Effector memory CD8-positive, alpha-beta T cell (primary cell): ENCODE data around the gene MDFIC.
"Not testable (repeated sequence)": the region's sequence is repeated elsewhere in the genome, so short reads cannot be mapped to it uniquely, and the experiment has no call there.

Experiments
- ATAC-seq: fragments of 150-1000 bp; cut with Tn5 transposase; replicated peaks from 2 replicates; pipeline ENCODE4 v1.10.0; 2021; ENCODE audit warnings: mild to moderate bottlenecking, moderate library complexity
- DNase-seq, 3 experiments: peaks; one replicate each; pipeline ENCODE4 v3.0.0; 2021
- H3K27ac Mint-ChIP-seq, 2 donors: one replicate each; pipeline ENCODE4 v1.8.0; 2022; ENCODE audit warnings: mild to moderate bottlenecking in 2 of 2, mixed read lengths in 2 of 2, moderate library complexity in 2 of 2
- H3K27me3 Mint-ChIP-seq, 2 donors: one replicate each; pipeline ENCODE4 v1.8.0; 2022; ENCODE audit warnings: mixed read lengths in 2 of 2
- H3K36me3 Mint-ChIP-seq: one replicate; pipeline ENCODE4 v1.8.0; 2022; ENCODE audit warnings: mild to moderate bottlenecking, moderate library complexity, mixed read lengths; ENCODE audit not compliant: insufficient read depth
- H3K4me1 Mint-ChIP-seq, 2 donors: one replicate each; pipeline ENCODE4 v1.8.0; 2022; ENCODE audit warnings: low read depth in 2 of 2, mixed read lengths in 2 of 2
- H3K4me3 Mint-ChIP-seq, 2 donors: one replicate each; pipeline ENCODE4 v1.8.0; 2022; ENCODE audit warnings: mild to moderate bottlenecking in 2 of 2, mixed read lengths in 2 of 2, moderate library complexity in 2 of 2
- H3K9me3 Mint-ChIP-seq, 2 donors: one replicate each; pipeline ENCODE4 v1.8.0; 2022; ENCODE audit warnings: mixed read lengths in 2 of 2
- total RNA-seq, 9 experiments: gene quantifications; one replicate each; lab custom pipeline; 2026; lab: John Stamatoyannopoulos, UW

MDFIC gene
- total RNA-seq, result 95.7 to 269 (median 149) reads per million in 9 experiments

- DNase-seq (peak; percentile 40 to 53 (median 52)), ATAC-seq (peak; percentile 68)
- H3K36me3 Mint-ChIP-seq, result peaks cover 14% of the 10 kb centered on the region
- peak within 1 kb of the TSS; percentile 88 to 94 for H3K4me3 Mint-ChIP-seq
- H3K27ac Mint-ChIP-seq, result peak within 1 kb of the TSS; percentile 97
- H3K27me3 Mint-ChIP-seq, result no peaks in the 10 kb centered on the region
- no peaks in the 10 kb centered on the region for H3K9me3 Mint-ChIP-seq
- H3K4me1 Mint-ChIP-seq, result peaks cover 27 to 55% of the 10 kb centered on the region in 2 donors
These were observed at the start of gene MDFIC for GRCh38 chr7:114922026-114922651. MDFIC (plus strand) TSS chr7:114922094; CDS start chr7:114923034, 940 bp downstream.

- ATAC-seq, result no peak
- H3K9me3 Mint-ChIP-seq, result no peaks in the 10 kb centered on the region
- DNase-seq, result no peak
- no peaks in the 10 kb centered on the region for H3K27me3 Mint-ChIP-seq
- H3K4me3 Mint-ChIP-seq, result no peak overlapping the region
- no peaks in the 10 kb centered on the region for H3K4me1 Mint-ChIP-seq
- no peaks in the 10 kb centered on the region for H3K36me3 Mint-ChIP-seq
- H3K27ac Mint-ChIP-seq, result no peak overlapping the region
These were observed 47.7 kb upstream of the MDFIC start for GRCh38 chr7:114874170-114874569.

- H3K36me3 Mint-ChIP-seq, result no peaks in the 10 kb centered on the region
- ATAC-seq (no peak), DNase-seq (no peak)
- H3K9me3 Mint-ChIP-seq, result no peaks in the 10 kb centered on the region
- no peaks in the 10 kb centered on the region for H3K27me3 Mint-ChIP-seq
- H3K27ac Mint-ChIP-seq, result no peak overlapping the region
- H3K4me1 Mint-ChIP-seq, result no peaks in the 10 kb centered on the region
- no peak overlapping the region for H3K4me3 Mint-ChIP-seq
These were observed 46.7 kb upstream of the MDFIC start for GRCh38 chr7:114875186-114875585.

- Mint-ChIP-seq H3K27me3 (peaks cover 0 to 6% of the 10 kb centered on the region in 2 donors), H3K36me3 (no peaks in the 10 kb centered on the region), H3K4me3 (no peak overlapping the region), H3K4me1 (no peaks in the 10 kb centered on the region), H3K27ac (no peak overlapping the region), H3K9me3 (no peaks in the 10 kb centered on the region)
- ATAC-seq (no peak), DNase-seq (no peak)
These were observed 42.3 kb upstream of the MDFIC start for GRCh38 chr7:114879554-114879953.

GRCh38 chr7:114885836-114886235, 36.1 kb upstream of the MDFIC start:
- Mint-ChIP-seq H3K4me1 (peaks cover 0 to 4% of the 10 kb centered on the region in 2 donors), H3K36me3 (no peaks in the 10 kb centered on the region), H3K9me3 (no peaks in the 10 kb centered on the region), H3K27ac (no peak overlapping the region), H3K27me3 (peaks cover 0 to 6% of the 10 kb centered on the region in 2 donors), H3K4me3 (no peak overlapping the region)
- ATAC-seq, result no peak
- no peak for DNase-seq

- no peaks in the 10 kb centered on the region for H3K9me3 Mint-ChIP-seq
- no peak overlapping the region for H3K27ac Mint-ChIP-seq
- no peak for DNase-seq
- peaks cover 0 to 4% of the 10 kb centered on the region in 2 donors for H3K4me1 Mint-ChIP-seq
- ATAC-seq, result no peak
- H3K36me3 Mint-ChIP-seq, result no peaks in the 10 kb centered on the region
- no peak overlapping the region for H3K4me3 Mint-ChIP-seq
- peaks cover 0 to 6% of the 10 kb centered on the region in 2 donors for H3K27me3 Mint-ChIP-seq
These were observed 35.7 kb upstream of the MDFIC start for GRCh38 chr7:114886241-114886640.

- H3K9me3 Mint-ChIP-seq, H3K27me3 Mint-ChIP-seq, H3K36me3 Mint-ChIP-seq, ATAC-seq, DNase-seq, H3K4me3 Mint-ChIP-seq, H3K4me1 Mint-ChIP-seq: not testable (repeated sequence)
- H3K27ac Mint-ChIP-seq, result peak overlapping the region in 1 of 2 donors; percentile 4
These were observed 32.8 kb upstream of the MDFIC start for GRCh38 chr7:114889116-114889515.

GRCh38 chr7:114889646-114890285, 32.1 kb upstream of the MDFIC start:
- H3K4me1 Mint-ChIP-seq, result peaks cover 0 to 7% of the 10 kb centered on the region in 2 donors
- H3K27ac Mint-ChIP-seq, result no peak overlapping the region
- peak; percentile 78 for ATAC-seq
- H3K36me3 Mint-ChIP-seq, result no peaks in the 10 kb centered on the region
- no peak overlapping the region for H3K4me3 Mint-ChIP-seq
- no peaks in the 10 kb centered on the region for H3K27me3 Mint-ChIP-seq
- no peaks in the 10 kb centered on the region for H3K9me3 Mint-ChIP-seq
- DNase-seq, result no peak

GRCh38 chr7:114890561-114890960, 31.3 kb upstream of the MDFIC start:
- peaks cover 0 to 7% of the 10 kb centered on the region in 2 donors for H3K4me1 Mint-ChIP-seq
- H3K36me3 Mint-ChIP-seq, result no peaks in the 10 kb centered on the region
- H3K27me3 Mint-ChIP-seq, result no peaks in the 10 kb centered on the region
- ATAC-seq (no peak), DNase-seq (no peak)
- no peak overlapping the region for H3K27ac Mint-ChIP-seq
- no peaks in the 10 kb centered on the region for H3K9me3 Mint-ChIP-seq
- no peak overlapping the region for H3K4me3 Mint-ChIP-seq

GRCh38 chr7:114900127-114900526, 21.8 kb upstream of the MDFIC start:
- Mint-ChIP-seq H3K27me3 (no peaks in the 10 kb centered on the region), H3K9me3 (no peaks in the 10 kb centered on the region), H3K4me1 (no peaks in the 10 kb centered on the region), H3K27ac (no peak overlapping the region), H3K36me3 (no peaks in the 10 kb centered on the region), H3K4me3 (no peak overlapping the region)
- DNase-seq (no peak), ATAC-seq (no peak)

- no peak for DNase-seq
- no peaks in the 10 kb centered on the region for H3K36me3 Mint-ChIP-seq
- H3K4me1 Mint-ChIP-seq, result no peaks in the 10 kb centered on the region
- H3K27ac Mint-ChIP-seq, result no peak overlapping the region
- H3K27me3 Mint-ChIP-seq, result no peaks in the 10 kb centered on the region
- H3K4me3 Mint-ChIP-seq, result no peak overlapping the region
- no peak for ATAC-seq
- H3K9me3 Mint-ChIP-seq, result no peaks in the 10 kb centered on the region
These were observed 20.1 kb upstream of the MDFIC start for GRCh38 chr7:114901771-114902170.

GRCh38 chr7:114903131-114903530, 18.8 kb upstream of the MDFIC start:
- DNase-seq (no peak), ATAC-seq (no peak)
- Mint-ChIP-seq H3K4me3 (no peak overlapping the region), H3K27me3 (no peaks in the 10 kb centered on the region), H3K9me3 (no peaks in the 10 kb centered on the region), H3K27ac (no peak overlapping the region), H3K36me3 (no peaks in the 10 kb centered on the region), H3K4me1 (no peaks in the 10 kb centered on the region)

- Mint-ChIP-seq H3K4me1 (peaks cover under 1 to 1% of the 10 kb centered on the region in 2 donors), H3K36me3 (no peaks in the 10 kb centered on the region), H3K27me3 (no peaks in the 10 kb centered on the region), H3K27ac (no peak overlapping the region), H3K9me3 (no peaks in the 10 kb centered on the region), H3K4me3 (no peak overlapping the region)
- no peak for ATAC-seq
- no peak for DNase-seq
These were observed 11.1 kb upstream of the MDFIC start for GRCh38 chr7:114910787-114911186.

- Mint-ChIP-seq H3K27ac (no peak overlapping the region), H3K27me3 (no peaks in the 10 kb centered on the region), H3K4me1 (peaks cover 7 to 8% of the 10 kb centered on the region in 2 donors), H3K36me3 (no peaks in the 10 kb centered on the region), H3K9me3 (no peaks in the 10 kb centered on the region), H3K4me3 (no peak overlapping the region)
- ATAC-seq (no peak), DNase-seq (no peak)
These were observed 10.5 kb upstream of the MDFIC start for GRCh38 chr7:114911411-114911810.
